Measurements from ENCODE around the gene RTP1. TPM values are rescaled to one million over a fixed set of nuclear protein-coding genes. Genes with fewer than 3 reads are reported as not detected.
A peak's percentile ranks its signal among the peaks of the same experiment; 100 is the strongest.
"Not testable (repeated sequence)": the region's sequence is repeated elsewhere in the genome, so short reads cannot be mapped to it uniquely, and the experiment has no call there.

The RTP1 gene
- total RNA-seq, 4 donors from 2014 or later: not detected

- TF ChIP-seq POLR2A (IDR thresholded peaks at IDR 0.05) (no peak), CTCF (IDR thresholded peaks at IDR 0.05) (no peak)
- Histone ChIP-seq H3K27ac (no peak overlapping the region), H3K4me1 (no peaks in the 10 kb centered on the region), H3K4me3 (no peak overlapping the region), H3K36me3 (no peaks in the 10 kb centered on the region), H3K9me3 (no peaks in the 10 kb centered on the region), H3K27me3 (no peaks in the 10 kb centered on the region)
- no peak for DNase-seq
Observed at GRCh38 chr3:187198490-187198889, 1.2 kb downstream of the RTP1 start.

- H3K4me3 ChIP-seq, H3K36me3 ChIP-seq, DNase-seq, H3K4me1 ChIP-seq, H3K27ac ChIP-seq, H3K9me3 ChIP-seq, H3K27me3 ChIP-seq: not testable (repeated sequence)
Observed at GRCh38 chr3:187199463-187200050, 2.3 kb downstream of the RTP1 start.

- no peak for TF ChIP-seq POLR2A (IDR thresholded peaks at IDR 0.05)
- H3K27ac ChIP-seq: no peak overlapping the region
- no peak for DNase-seq
- no peaks in the 10 kb centered on the region for H3K27me3 ChIP-seq
- no peaks in the 10 kb centered on the region for H3K9me3 ChIP-seq
- no peaks in the 10 kb centered on the region for H3K36me3 ChIP-seq
- no peak overlapping the region for H3K4me3 ChIP-seq
- H3K4me1 ChIP-seq: peaks cover 0 to 23% (median 0%) of the 10 kb centered on the region in 4 donors
Observed at GRCh38 chr3:187205683-187206082, 8.4 kb downstream of the RTP1 start.

GRCh38 chr3:187207062-187207461, 9.8 kb downstream of the RTP1 start:
- Histone ChIP-seq H3K9me3 (no peaks in the 10 kb centered on the region), H3K4me3 (no peak overlapping the region), H3K27ac (no peak overlapping the region), H3K36me3 (no peaks in the 10 kb centered on the region), H3K4me1 (peaks cover 0 to 25% (median 0%) of the 10 kb centered on the region in 4 donors), H3K27me3 (no peaks in the 10 kb centered on the region)
- DNase-seq: no peak
- TF ChIP-seq POLR2A (IDR thresholded peaks at IDR 0.05) (no peak), CTCF (IDR thresholded peaks at IDR 0.05) (no peak)

- H3K27ac ChIP-seq: peak overlapping the region in 2 of 4 donors; percentile 20 to 30
Observed at GRCh38 chr3:187207624-187208023, 10.3 kb downstream of the RTP1 start.

GRCh38 chr3:187208159-187208558, 10.9 kb downstream of the RTP1 start:
- Histone ChIP-seq H3K36me3 (no peaks in the 10 kb centered on the region), H3K4me3 (no peak overlapping the region), H3K9me3 (no peaks in the 10 kb centered on the region), H3K4me1 (peaks cover 0 to 25% (median 0%) of the 10 kb centered on the region in 4 donors), H3K27ac (peak overlapping the region in 2 of 4 donors; percentile 20 to 30), H3K27me3 (no peaks in the 10 kb centered on the region)
- DNase-seq: no peak
- no peak for TF ChIP-seq CTCF (IDR thresholded peaks at IDR 0.05)
- no peak for TF ChIP-seq POLR2A (IDR thresholded peaks at IDR 0.05)

More at GRCh38 chr3:187207624-187208023, 10.3 kb downstream of the RTP1 start:
- no peak for DNase-seq
- Histone ChIP-seq H3K36me3 (no peaks in the 10 kb centered on the region), H3K4me3 (no peak overlapping the region), H3K4me1 (peaks cover 0 to 25% (median 0%) of the 10 kb centered on the region in 4 donors), H3K9me3 (no peaks in the 10 kb centered on the region), H3K27me3 (no peaks in the 10 kb centered on the region)
- no peak for TF ChIP-seq CTCF (IDR thresholded peaks at IDR 0.05)
- TF ChIP-seq POLR2A (IDR thresholded peaks at IDR 0.05): no peak

GRCh38 chr3:187209491-187209890, 12.2 kb downstream of the RTP1 start:
- no peak overlapping the region for H3K4me3 ChIP-seq
- peaks cover 0 to 25% (median 0%) of the 10 kb centered on the region in 4 donors for H3K4me1 ChIP-seq
- no peak for TF ChIP-seq POLR2A (IDR thresholded peaks at IDR 0.05)
- no peak for TF ChIP-seq CTCF (IDR thresholded peaks at IDR 0.05)
- H3K27me3 ChIP-seq: no peaks in the 10 kb centered on the region
- H3K9me3 ChIP-seq: no peaks in the 10 kb centered on the region
- H3K27ac ChIP-seq: no peak overlapping the region
- no peaks in the 10 kb centered on the region for H3K36me3 ChIP-seq
- DNase-seq: no peak

Measured in Peyer's patch (tissue), 4 donors.